K562 (cell line): ENCODE data around the gene HAUS7. TPM values are rescaled to one million over a fixed set of nuclear protein-coding genes. Genes with fewer than 3 reads are reported as not detected.

Source experiments
- ATAC-seq: fragments of 200-7000 bp; cut with Tn5 transposase; 3 replicates; pipeline ENCODE4 v1.9.1; 2020; ENCODE audit warnings: moderate library complexity
- BruUV-seq: library from RNA; stranded (reverse); fragments of 400-500 nt; replicated peaks from 2 replicates; lab custom pipeline; 2021; lab: Mats Ljungman, UMichigan
- CTCF ChIA-PET: fragments of 300-600 bp; formaldehyde crosslinking; extraction: SDS; loops from one replicate; lab custom pipeline; 2021; ENCODE audit warnings: low intra/inter-chr PET ratio; lab: Yijun Ruan, JAX
- POLR2A ChIA-PET: fragments of 300-600, 350-650 bp; sonication (Branson Sonifier 250); formaldehyde crosslinking; extraction: SDS; loops from one replicate; lab custom pipeline; 2021; ENCODE audit warnings: antibody characterized with exemption, inconsistent platforms; lab: Yijun Ruan, JAX
- DNase-seq, 4 experiments: peaks; one replicate each; pipeline versions ENCODE4 v3.0.0 to v3.0.0-alpha.2; 2011 to 2018; ENCODE audit warnings: low spot score in 3 of 4, mixed read lengths in 3 of 4; ENCODE audit errors: extremely low read depth in 1 of 4
- FAIRE-seq: peaks from 2 replicates; lab custom pipeline; 2011; peaks lifted over from hg19 to GRCh38; lab: Jason Lieb, UNC
- H2AFZ ChIP-seq: 2 replicates; pipeline ENCODE4 v1.6.0; 2011; ENCODE audit warnings: low read depth, low read length, control low read depth, inconsistent platforms
- H3K27ac ChIP-seq: fragments of 200-600 bp; 3 replicates; pipeline ENCODE4 v1.8.0; 2011; ENCODE audit warnings: low read depth, mild to moderate bottlenecking, control low read depth, inconsistent platforms, low read length, moderate library complexity, mixed read lengths; ENCODE audit errors: extremely low read depth
- H3K27me3 ChIP-seq, 2 experiments: fragments of 300-600 bp in 1 of 2; 2 replicates in 1 of 2; 3 replicates in 1 of 2; pipeline versions ENCODE4 v1.6.0 to v1.8.0; 2011; ENCODE audit warnings: inconsistent platforms in 2 of 2, low read length in 2 of 2, mild to moderate bottlenecking in 1 of 2, mixed read lengths in 1 of 2, moderate library complexity in 1 of 2; ENCODE audit not compliant: control insufficient read depth in 2 of 2, insufficient read depth in 2 of 2
- H3K36me3 ChIP-seq: fragments of 300-600 bp; 3 replicates; pipeline ENCODE4 v1.8.0; 2011; ENCODE audit warnings: mild to moderate bottlenecking, low read length, inconsistent platforms; ENCODE audit not compliant: control insufficient read depth, insufficient read depth
- H3K4me1 ChIP-seq, 2 experiments: fragments of 200-600 bp in 1 of 2; replicated peaks in 1 of 2; 2 replicates in 1 of 2; 3 replicates in 1 of 2; pipeline versions ENCODE4 v1.5.1 to v1.8.0; 2011; ENCODE audit warnings: inconsistent platforms in 2 of 2, low read length in 2 of 2, mild to moderate bottlenecking in 1 of 2, mixed read lengths in 1 of 2, moderate library complexity in 1 of 2; ENCODE audit not compliant: control insufficient read depth in 2 of 2, insufficient read depth in 2 of 2
- H3K4me2 ChIP-seq: 2 replicates; pipeline ENCODE4 v1.6.1; 2011; ENCODE audit warnings: low read length, control low read depth, inconsistent platforms, mixed read lengths; ENCODE audit not compliant: insufficient read depth
- H3K4me3 ChIP-seq: fragments of 200-600 bp; sonication (generic), shearing (Covaris generic); 2 replicates; pipeline ENCODE4 v1.5.1; 2016; ENCODE audit warnings: control low read depth, inconsistent platforms
- H3K79me2 ChIP-seq: fragments of 200-600 bp; 3 replicates; pipeline ENCODE4 v1.8.0; 2011; ENCODE audit warnings: low read length, inconsistent platforms; ENCODE audit not compliant: control insufficient read depth, insufficient read depth
- H3K9ac ChIP-seq, 2 experiments: 2 replicates each; pipeline versions ENCODE4 v1.6.0 to v1.6.1; 2011; ENCODE audit warnings: low read depth in 2 of 2, low read length in 2 of 2, control low read depth in 1 of 2, inconsistent platforms in 1 of 2, mild to moderate bottlenecking in 1 of 2, mixed read lengths in 1 of 2; ENCODE audit not compliant: insufficient read depth in 1 of 2
- H3K9me1 ChIP-seq: one replicate; pipeline ENCODE4 v1.6.0; 2011; ENCODE audit warnings: inconsistent platforms, mild to moderate bottlenecking, low read length, moderate library complexity; ENCODE audit not compliant: control insufficient read depth, insufficient read depth
- H3K9me3 ChIP-seq: replicated peaks from 2 replicates; pipeline ENCODE4 v1.5.1; 2011; ENCODE audit warnings: low read depth, low read length, inconsistent platforms; ENCODE audit not compliant: control insufficient read depth, insufficient read depth
- H4K20me1 ChIP-seq: replicated peaks from 2 replicates; pipeline ENCODE4 v1.6.1; 2011; ENCODE audit warnings: low read length, inconsistent platforms, mixed read lengths; ENCODE audit not compliant: control insufficient read depth, insufficient read depth
- CBFB ChIP-seq: sonication (generic); formaldehyde crosslinking; IDR thresholded peaks from 2 replicates; pipeline ENCODE4 v1.4.0; 2020; ENCODE audit warnings: mild to moderate bottlenecking, missing genetic modification reagents
- DDX20 ChIP-seq: fragments of 450-650 bp; IDR thresholded peaks from 2 replicates; pipeline ENCODE4 v1.6.1; 2016; ENCODE audit warnings: missing genetic modification characterization, low read depth, mild to moderate bottlenecking, missing compliant biosample characterization, moderate library complexity
- EGR1 ChIP-seq: fragments of 450-650 bp; conservative IDR thresholded peaks from 2 replicates; pipeline ENCODE4 v1.6.1; 2017; ENCODE audit warnings: mild to moderate bottlenecking
- HDAC2 ChIP-seq: fragments of 450-650 bp; IDR thresholded peaks from 2 replicates; pipeline ENCODE4 v1.6.1; 2016; ENCODE audit warnings: mild to moderate bottlenecking
- HLTF ChIP-seq: fragments of 450-650 bp; IDR thresholded peaks from 2 replicates; pipeline ENCODE4 v1.6.1; 2016
- HMG20B ChIP-seq: fragments of 250-450 bp; sonication (Bioruptor Pico); IDR thresholded peaks from 2 replicates; pipeline ENCODE4 v1.5.0; 2021; ENCODE audit warnings: mild to moderate bottlenecking
- KLF16 ChIP-seq: IDR thresholded peaks from 2 replicates; pipeline ENCODE4 v1.6.1; 2016; ENCODE audit warnings: antibody characterized with exemption
- MECOM ChIP-seq: fragments of 250-450 bp; sonication (Bioruptor Pico); IDR thresholded peaks from 2 replicates; pipeline ENCODE4 v1.8.0; 2022; ENCODE audit warnings: inconsistent platforms
- MYNN ChIP-seq, 2 experiments: sonication (generic); formaldehyde crosslinking in 1 of 2; IDR thresholded peaks; 2 replicates each; pipeline versions ENCODE4 v1.5.0 to v1.6.1; 2016 to 2020; ENCODE audit warnings: antibody characterized with exemption in 1 of 2, missing genetic modification reagents in 1 of 2
- NELFE ChIP-seq: IDR thresholded peaks from 2 replicates; pipeline ENCODE4 v1.6.1; 2011; ENCODE audit warnings: mild to moderate bottlenecking; ENCODE audit not compliant: insufficient read depth, insufficient read length
- PRMT5 ChIP-seq: sonication (generic); formaldehyde crosslinking; IDR thresholded peaks from 2 replicates; pipeline ENCODE4 v1.5.0; 2020; ENCODE audit warnings: missing genetic modification reagents
- WGBS: fragments of 100-300 bp; shearing (Covaris generic); methylation state at CpG from one replicate; pipeline ENCODE4 v1.1.6; 2016; ENCODE audit warnings: low coverage, mixed read lengths; ENCODE audit not compliant: insufficient coverage; ENCODE audit errors: missing lambda C conversion rate; 5-methylcytosine and 5-hydroxymethylcytosine counted together
- in situ Hi-C: fragments of 300-500 bp; cut with MboI; formaldehyde crosslinking; loops from 4 replicates; pipeline ENCODE4 v1.15.0; 2018; ENCODE audit warnings: inconsistent platforms, mixed read lengths
- intact Hi-C: fragments of 100-400 bp; cut with micrococcal nuclease; formaldehyde crosslinking; loops from 2 replicates; pipeline ENCODE4 v1.14.2; 2022
- polyA plus RNA-seq, 8 experiments: library from polyadenylated mRNA; depleted of rRNA in 4 of 8; stranded (reverse) in 5 of 8; unstranded in 3 of 8; fragments of >200 nt; fragmentation: Nextera tagmentation in 2 of 8; fragmentation: Illumina TruSeq in 1 of 8; extraction: Ambion mirVana in 2 of 8; extraction: Trizol in 1 of 8; gene quantifications; 2 replicates each; pipeline versions ENCODE4 v1.2.1 to v1.2.3, GENCODE V29; 2011 to 2014; ENCODE audit warnings: inconsistent platforms in 1 of 8, missing spikeins in 1 of 8
- total RNA-seq, 7 experiments: library from RNA; depleted of rRNA in 6 of 7; stranded (reverse); fragments of >200 nt in 6 of 7; fragmentation: Illumina TruSeq in 2 of 7; extraction: Trizol in 2 of 7; gene quantifications; 2 replicates each; pipeline versions ENCODE4 v1.2.1 to v1.2.3, GENCODE V29; 2011 to 2021; ENCODE audit warnings: low replicate concordance in 1 of 7
- TF ChIP-seq, protein P1 (sequence below): fragments of 250-450 bp; sonication (Bioruptor Pico); IDR thresholded peaks from 2 replicates; pipeline ENCODE4 v1.9.0; 2021; ENCODE audit warnings: mild to moderate bottlenecking
- TF ChIP-seq, protein P2 (sequence below): fragments of 450-650 bp; IDR thresholded peaks from 2 replicates; pipeline ENCODE4 v1.6.1; 2016; ENCODE audit warnings: antibody characterized with exemption
- TF ChIP-seq, protein P3 (sequence below): fragments of 450-650 bp; IDR thresholded peaks from 2 replicates; pipeline ENCODE4 v1.6.1; 2018; ENCODE audit not compliant: partially characterized antibody
- TF ChIP-seq, protein P4 (sequence below): fragments of 450-650 bp; formaldehyde crosslinking; IDR thresholded peaks from 2 replicates; pipeline ENCODE4 v1.4.0; 2022; ENCODE audit warnings: mild to moderate bottlenecking, moderate library complexity

The HAUS7 gene
- total and polyA plus RNA-seq, 9 of the 15 experiments (the other 6 are each of a cell fraction or from before 2014, with no cell fraction given): 10.0 to 94.9 (median 48.8) TPM

DNA sequence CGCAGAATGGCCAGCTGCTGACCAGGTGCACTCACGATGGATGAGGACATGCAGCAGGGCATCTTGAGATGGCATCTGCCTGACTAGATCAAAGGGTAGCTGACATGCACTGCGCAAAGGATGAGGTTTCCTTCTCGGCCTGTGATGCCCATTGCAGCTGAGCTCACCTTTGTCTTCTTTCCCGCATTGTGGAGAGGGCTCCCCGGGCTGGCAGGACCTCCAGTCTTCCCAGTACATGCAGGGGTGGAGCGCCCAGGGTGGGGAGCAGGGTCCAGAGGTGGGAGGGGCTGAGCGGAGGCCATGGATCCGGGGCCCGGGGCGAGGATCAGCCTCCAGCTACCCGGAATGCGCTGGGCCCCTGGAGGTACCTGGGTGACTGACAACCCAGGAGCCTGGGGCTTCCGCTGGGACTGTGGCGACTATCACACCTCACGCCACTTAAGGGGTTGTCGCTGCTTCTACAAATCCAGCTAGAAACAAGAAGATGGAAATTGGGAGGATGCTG lies 36.5 kb downstream of the HAUS7 start:
- TF ChIP-seq MECOM (no peak), PRMT5 (CRISPR knock-in tag) (no peak), DDX20 (tag) (no peak), HDAC2 (no peak), HMG20B (CRISPR knock-in tag) (no peak), MYNN (IDR thresholded peaks at IDR 0.05) (no peak), MYNN (CRISPR knock-in tag; IDR thresholded peaks at IDR 0.05) (no peak), HLTF (no peak), KLF16 (no peak), EGR1 (no peak), NELFE (no peak), CBFB (CRISPR knock-in tag) (no peak)
- TF ChIP-seq, protein P1, sequence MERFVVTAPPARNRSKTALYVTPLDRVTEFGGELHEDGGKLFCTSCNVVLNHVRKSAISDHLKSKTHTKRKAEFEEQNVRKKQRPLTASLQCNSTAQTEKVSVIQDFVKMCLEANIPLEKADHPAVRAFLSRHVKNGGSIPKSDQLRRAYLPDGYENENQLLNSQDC (CRISPR knock-in tag): no peak
- TF ChIP-seq, protein P2, sequence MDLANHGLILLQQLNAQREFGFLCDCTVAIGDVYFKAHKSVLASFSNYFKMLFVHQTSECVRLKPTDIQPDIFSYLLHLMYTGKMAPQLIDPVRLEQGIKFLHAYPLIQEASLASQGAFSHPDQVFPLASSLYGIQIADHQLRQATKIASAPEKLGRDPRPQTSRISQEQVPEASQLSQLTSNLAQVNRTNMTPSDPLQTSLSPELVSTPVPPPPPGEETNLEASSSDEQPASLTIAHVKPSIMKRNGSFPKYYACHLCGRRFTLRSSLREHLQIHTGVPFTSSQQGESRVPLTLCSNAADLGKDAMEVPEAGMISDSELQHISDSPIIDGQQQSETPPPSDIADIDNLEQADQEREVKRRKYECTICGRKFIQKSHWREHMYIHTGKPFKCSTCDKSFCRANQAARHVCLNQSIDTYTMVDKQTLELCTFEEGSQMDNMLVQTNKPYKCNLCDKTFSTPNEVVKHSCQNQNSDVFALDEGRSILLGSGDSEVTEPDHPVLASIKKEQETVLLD: no peak
- TF ChIP-seq, protein P3, sequence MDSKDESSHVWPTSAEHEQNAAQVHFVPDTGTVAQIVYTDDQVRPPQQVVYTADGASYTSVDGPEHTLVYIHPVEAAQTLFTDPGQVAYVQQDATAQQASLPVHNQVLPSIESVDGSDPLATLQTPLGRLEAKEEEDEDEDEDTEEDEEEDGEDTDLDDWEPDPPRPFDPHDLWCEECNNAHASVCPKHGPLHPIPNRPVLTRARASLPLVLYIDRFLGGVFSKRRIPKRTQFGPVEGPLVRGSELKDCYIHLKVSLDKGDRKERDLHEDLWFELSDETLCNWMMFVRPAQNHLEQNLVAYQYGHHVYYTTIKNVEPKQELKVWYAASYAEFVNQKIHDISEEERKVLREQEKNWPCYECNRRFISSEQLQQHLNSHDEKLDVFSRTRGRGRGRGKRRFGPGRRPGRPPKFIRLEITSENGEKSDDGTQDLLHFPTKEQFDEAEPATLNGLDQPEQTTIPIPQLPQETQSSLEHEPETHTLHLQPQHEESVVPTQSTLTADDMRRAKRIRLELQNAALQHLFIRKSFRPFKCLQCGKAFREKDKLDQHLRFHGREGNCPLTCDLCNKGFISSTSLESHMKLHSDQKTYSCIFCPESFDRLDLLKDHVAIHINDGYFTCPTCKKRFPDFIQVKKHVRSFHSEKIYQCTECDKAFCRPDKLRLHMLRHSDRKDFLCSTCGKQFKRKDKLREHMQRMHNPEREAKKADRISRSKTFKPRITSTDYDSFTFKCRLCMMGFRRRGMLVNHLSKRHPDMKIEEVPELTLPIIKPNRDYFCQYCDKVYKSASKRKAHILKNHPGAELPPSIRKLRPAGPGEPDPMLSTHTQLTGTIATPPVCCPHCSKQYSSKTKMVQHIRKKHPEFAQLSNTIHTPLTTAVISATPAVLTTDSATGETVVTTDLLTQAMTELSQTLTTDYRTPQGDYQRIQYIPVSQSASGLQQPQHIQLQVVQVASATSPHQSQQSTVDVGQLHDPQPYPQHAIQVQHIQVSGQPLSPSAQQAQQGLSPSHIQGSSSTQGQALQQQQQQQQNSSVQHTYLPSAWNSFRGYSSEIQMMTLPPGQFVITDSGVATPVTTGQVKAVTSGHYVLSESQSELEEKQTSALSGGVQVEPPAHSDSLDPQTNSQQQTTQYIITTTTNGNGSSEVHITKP: no peak
- TF ChIP-seq, protein P4, sequence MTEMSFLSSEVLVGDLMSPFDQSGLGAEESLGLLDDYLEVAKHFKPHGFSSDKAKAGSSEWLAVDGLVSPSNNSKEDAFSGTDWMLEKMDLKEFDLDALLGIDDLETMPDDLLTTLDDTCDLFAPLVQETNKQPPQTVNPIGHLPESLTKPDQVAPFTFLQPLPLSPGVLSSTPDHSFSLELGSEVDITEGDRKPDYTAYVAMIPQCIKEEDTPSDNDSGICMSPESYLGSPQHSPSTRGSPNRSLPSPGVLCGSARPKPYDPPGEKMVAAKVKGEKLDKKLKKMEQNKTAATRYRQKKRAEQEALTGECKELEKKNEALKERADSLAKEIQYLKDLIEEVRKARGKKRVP: no peak
- no peak for FAIRE-seq
- no peak overlapping the region for H3K9ac ChIP-seq
- POLR2A ChIA-PET: interaction anchor here (0.8 kb wide), 1 partner anchor 18 kb away, joined by 5 read pairs; no protein-coding TSS in a partner anchor
- no peaks in the 10 kb centered on the region for H3K9me1 ChIP-seq
- H3K4me2 ChIP-seq: no peak overlapping the region
- CTCF ChIA-PET: no interaction called here
- DNase-seq: no peak
- no peaks in the 10 kb centered on the region for H4K20me1 ChIP-seq
- H2AFZ ChIP-seq: no peak overlapping the region
- H3K4me3 ChIP-seq: no peak overlapping the region
- H3K27ac ChIP-seq: no peak overlapping the region
- whole genome bisulfite sequencing: 8% methylated on average over 9 of the region's 17 CpGs
- H3K9me3 ChIP-seq: no peaks in the 10 kb centered on the region; the same call in 1 of the 2 replicates
- peaks cover 7 to 15% of the 10 kb centered on the region in 2 experiments; a peak in 3 of 5 replicates for H3K27me3 ChIP-seq
- no peaks in the 10 kb centered on the region for H3K36me3 ChIP-seq
- no TSS peak for BruUV-seq
- intact Hi-C loops (loop anchor here (10.0 kb wide), 1 partner anchor 399 kb away; no protein-coding TSS in a partner anchor), in situ Hi-C loops (no loop called here)
- H3K79me2 ChIP-seq: no peaks in the 10 kb centered on the region
- ATAC-seq: no peak
- H3K4me1 ChIP-seq: no peaks in the 10 kb centered on the region; a peak in 1 of 5 replicates
